Astrocyte of the spinal cord (primary cell): ENCODE results near the gene FHIT.

Experiments used
- DNase-seq: peaks from one replicate; pipeline ENCODE4 v3.0.0; 2011; ENCODE audit warnings: low read depth, low spot score
- H3K4me3 ChIP-seq: 2 replicates; pipeline ENCODE4 v1.5.1; 2011; ENCODE audit warnings: low read depth, mild to moderate bottlenecking, low read length, moderate library complexity
- CTCF ChIP-seq: IDR thresholded peaks from 2 replicates; pipeline ENCODE4 v1.5.1; 2012; ENCODE audit warnings: low read depth, mild to moderate bottlenecking, low read length, inconsistent platforms
- in situ Hi-C: cut with HindIII; loops from 2 replicates; pipeline ENCODE4 v1.10.0; 2017; ENCODE audit warnings: low sequenced_read_pairs

Gene FHIT

DNA sequence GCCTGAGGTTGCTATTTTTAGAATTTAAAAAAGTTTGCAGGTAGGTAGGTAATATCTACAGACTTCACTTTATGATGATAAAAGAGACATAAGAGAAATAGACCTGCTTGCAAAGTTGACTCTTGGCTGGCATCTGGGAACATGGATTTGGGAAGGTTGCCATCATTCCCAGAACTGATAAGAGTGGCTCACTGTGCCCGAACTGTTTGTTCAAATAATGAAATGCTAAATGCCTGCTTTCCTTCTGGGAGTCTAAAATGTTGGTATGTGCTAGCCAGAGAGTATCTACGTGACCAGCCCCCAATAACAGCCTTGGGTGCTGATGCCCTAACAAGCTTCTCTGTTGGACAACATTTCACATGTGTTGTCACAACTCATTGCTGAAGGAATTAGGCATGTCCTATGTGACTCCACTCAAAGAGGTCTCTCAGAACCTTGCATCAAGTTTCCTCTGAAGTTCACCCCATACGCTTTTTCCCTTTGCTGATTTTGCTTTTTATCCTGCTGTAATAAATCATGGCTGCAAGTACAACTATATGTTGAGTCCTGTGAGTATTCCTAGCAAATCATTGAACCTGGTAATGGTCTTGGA, 95.5 kb downstream of the FHIT start:
- no peak for DNase-seq
- TF ChIP-seq CTCF = no peak
- H3K4me3 ChIP-seq = no peak overlapping the region
- in situ Hi-C loops = no loop called here

DNA sequence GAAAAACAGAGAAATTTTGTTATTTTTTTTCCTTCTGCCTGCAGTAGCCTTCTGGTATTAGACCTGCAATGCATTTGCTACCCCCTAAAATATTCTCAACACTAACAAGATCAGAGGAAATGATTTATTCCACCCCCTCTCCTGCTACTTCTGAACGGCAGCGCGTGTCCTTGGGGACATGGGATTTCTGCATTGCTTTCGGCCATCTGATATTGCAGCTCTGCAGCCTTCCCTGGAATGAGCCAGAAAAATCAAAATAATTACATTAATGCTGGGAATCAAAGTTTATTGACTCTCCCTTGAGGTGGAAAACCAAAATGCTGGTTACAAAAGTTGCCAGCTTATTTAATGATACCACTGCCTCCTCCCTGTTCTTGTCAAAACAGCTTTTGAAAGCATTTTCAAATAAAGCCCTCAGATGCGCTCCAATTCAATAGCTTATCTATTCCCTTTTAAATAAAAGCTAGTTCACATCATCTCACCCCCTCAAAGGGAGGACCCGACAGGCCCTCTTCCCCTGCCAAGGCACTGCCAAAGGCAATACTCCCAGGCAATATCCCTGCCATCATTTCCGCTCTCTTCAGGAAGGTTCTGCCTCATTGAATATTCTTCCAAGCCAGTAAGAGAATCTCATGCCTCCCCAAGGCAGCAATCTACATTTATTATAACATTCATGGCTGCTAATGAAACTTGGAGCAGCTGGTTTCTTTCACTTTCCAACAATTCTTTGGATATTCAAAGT, 96.6 kb downstream of the FHIT start:
- TF ChIP-seq CTCF = no peak
- in situ Hi-C loops = no loop called here

GRCh38 chr3:61152071-61152470, 99.2 kb downstream of the FHIT start:
- no peak for DNase-seq
- no peak for TF ChIP-seq CTCF
- H3K4me3 ChIP-seq = no peak overlapping the region
- in situ Hi-C loops = no loop called here

More for the DNA sequence above, 96.6 kb downstream of the FHIT start:
- H3K4me3 ChIP-seq = no peak overlapping the region
- DNase-seq = no peak

DNA sequence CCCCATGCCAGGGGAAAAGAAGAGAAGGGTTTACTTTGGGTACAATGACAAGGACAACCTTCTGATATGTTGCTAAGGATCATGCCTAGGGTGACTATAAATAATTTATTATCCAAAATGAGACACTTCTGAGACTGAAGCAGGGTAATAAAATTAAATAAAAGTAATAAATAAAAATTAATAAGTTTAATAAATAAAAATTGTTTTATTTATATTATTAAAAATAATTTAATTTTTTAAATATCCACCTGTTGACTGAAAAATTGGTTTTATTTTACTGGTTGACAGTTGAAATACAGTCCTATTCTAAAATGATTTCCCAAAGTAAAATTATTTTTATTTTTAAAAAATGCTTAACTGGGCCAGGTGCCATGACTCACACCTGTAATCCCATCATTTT, 102.0 kb downstream of the FHIT start:
- no peak for TF ChIP-seq CTCF
- in situ Hi-C loops = no loop called here
- no peak overlapping the region for H3K4me3 ChIP-seq
- DNase-seq = no peak

- no peak for TF ChIP-seq CTCF
- no peak overlapping the region for H3K4me3 ChIP-seq
- in situ Hi-C loops = no loop called here
- no peak for DNase-seq
These were observed 105.0 kb downstream of the FHIT start for GRCh38 chr3:61146010-61146890.

- TF ChIP-seq CTCF = no peak
- H3K4me3 ChIP-seq = no peak overlapping the region
- in situ Hi-C loops = no loop called here
- no peak for DNase-seq
These were observed 109.6 kb downstream of the FHIT start for GRCh38 chr3:61141697-61142096.
